GM12873 (cell line): Measurements from ENCODE around the gene CSRP1.

Experiments
- CTCF ChIP-seq: IDR thresholded peaks from 2 replicates; pipeline ENCODE4 v1.5.1; 2012; ENCODE audit warnings: low read depth, mild to moderate bottlenecking, moderate library complexity, low read length, control low read depth; ENCODE audit not compliant: insufficient read depth; ENCODE audit errors: missing control alignments

Gene CSRP1

GRCh38 chr1:201551096-201551495 is 44.2 kb upstream of the CSRP1 start:
- no peak for TF ChIP-seq CTCF

GRCh38 chr1:201545851-201546492 is 39.0 kb upstream of the CSRP1 start:
- TF ChIP-seq CTCF, result no peak

GRCh38 chr1:201544710-201545109 is 37.8 kb upstream of the CSRP1 start:
- no peak for TF ChIP-seq CTCF

GRCh38 chr1:201543871-201544642 is 37.1 kb upstream of the CSRP1 start:
- TF ChIP-seq CTCF, result no peak

GRCh38 chr1:201542309-201543035 is 35.5 kb upstream of the CSRP1 start:
- no peak for TF ChIP-seq CTCF

- TF ChIP-seq CTCF, result no peak
Measured at GRCh38 chr1:201540846-201541735, 34.2 kb upstream of the CSRP1 start.
